ENCODE measurements around the gene EDRF1.

The EDRF1 gene

GRCh38 chr10:125801574-125801973 lies 82.1 kb downstream of the EDRF1 start:
- TF ChIP-seq CTCF (IDR thresholded peaks at IDR 0.05; ENCODE audit: insufficient read depth, missing control alignments), result no peak
- DNase-seq (ENCODE audit: insufficient read length, low spot score) (no peak), FAIRE-seq (no peak)

GRCh38 chr10:125802131-125802530 lies 82.6 kb downstream of the EDRF1 start:
- FAIRE-seq (no peak), DNase-seq (ENCODE audit: insufficient read length, low spot score) (no peak)
- no peak for TF ChIP-seq CTCF (IDR thresholded peaks at IDR 0.05; ENCODE audit: insufficient read depth, missing control alignments)

- no peak for FAIRE-seq
- TF ChIP-seq CTCF (IDR thresholded peaks at IDR 0.05; ENCODE audit: insufficient read depth, missing control alignments), result no peak
- no peak for DNase-seq (ENCODE audit: insufficient read length, low spot score)
Measured at GRCh38 chr10:125802739-125803138, 83.2 kb downstream of the EDRF1 start.

GRCh38 chr10:125808047-125808446 lies 88.5 kb downstream of the EDRF1 start:
- FAIRE-seq, result no peak
- TF ChIP-seq CTCF (IDR thresholded peaks at IDR 0.05; ENCODE audit: insufficient read depth, missing control alignments), result no peak
- DNase-seq (ENCODE audit: insufficient read length, low spot score), result no peak

- FAIRE-seq (no peak), DNase-seq (ENCODE audit: insufficient read length, low spot score) (peak; percentile 30)
- TF ChIP-seq CTCF (IDR thresholded peaks at IDR 0.05; ENCODE audit: insufficient read depth, missing control alignments), result no peak
Measured at GRCh38 chr10:125811251-125811650, 91.7 kb downstream of the EDRF1 start.

GRCh38 chr10:125812128-125812750 lies 92.7 kb downstream of the EDRF1 start:
- TF ChIP-seq CTCF (IDR thresholded peaks at IDR 0.05; ENCODE audit: insufficient read depth, missing control alignments), result no peak
- FAIRE-seq (no peak), DNase-seq (ENCODE audit: insufficient read length, low spot score) (no peak)
